Neural crest cell (in vitro differentiated cells): ENCODE data around the gene POLR2C. TPM values are rescaled to one million over a fixed set of nuclear protein-coding genes. Genes with fewer than 3 reads are reported as not detected.

Source experiments
- DNase-seq: peaks from one replicate; pipeline ENCODE4 v3.0.0; 2021; ENCODE audit warnings: low read depth, mixed read lengths, low spot score
- H3K27ac Mint-ChIP-seq: one replicate; pipeline ENCODE4 v1.8.0; 2021; ENCODE audit warnings: mild to moderate bottlenecking, mixed read lengths; ENCODE audit not compliant: unreplicated experiment
- H3K27me3 Mint-ChIP-seq: 2 replicates; pipeline ENCODE4 v1.8.0; 2021; ENCODE audit warnings: low read depth, mild to moderate bottlenecking, mixed read lengths
- H3K36me3 Mint-ChIP-seq: 2 replicates; pipeline ENCODE4 v1.8.0; 2021; ENCODE audit warnings: low read depth, mild to moderate bottlenecking, mixed read lengths
- H3K4me1 Mint-ChIP-seq: 2 replicates; pipeline ENCODE4 v1.8.0; 2021; ENCODE audit warnings: mixed read lengths
- H3K4me3 Mint-ChIP-seq: one replicate; pipeline ENCODE4 v1.8.0; 2021; ENCODE audit warnings: mild to moderate bottlenecking, mixed read lengths
- H3K9me3 Mint-ChIP-seq: 2 replicates; pipeline ENCODE4 v1.8.0; 2021; ENCODE audit warnings: mixed read lengths
- CTCF ChIP-seq: fragments of 200-600 bp; sonication (generic); conservative IDR thresholded peaks from 2 replicates; pipeline ENCODE4 v1.5.0; 2021; ENCODE audit warnings: antibody characterized with exemption, mild to moderate bottlenecking
- total RNA-seq: library from RNA; stranded (reverse); gene quantifications from 2 replicates; pipeline ENCODE4 v1.2.1, GENCODE V29; 2021

The POLR2C gene
- total RNA-seq, 1 donor from 2014 or later = 74.0 TPM

- Mint-ChIP-seq H3K27me3 (no peaks in the 10 kb centered on the region), H3K9me3 (no peaks in the 10 kb centered on the region), H3K4me3 (no peak overlapping the region), H3K36me3 (no peaks in the 10 kb centered on the region), H3K4me1 (peaks cover 31% of the 10 kb centered on the region), H3K27ac (peak overlapping the region; percentile 76)
- DNase-seq = peak; percentile 58
- peak; percentile 69 for TF ChIP-seq CTCF
These were observed 40.2 kb upstream of the POLR2C start for GRCh38 chr16:57422026-57422944.

GRCh38 chr16:57423152-57423551 is 39.3 kb upstream of the POLR2C start:
- Mint-ChIP-seq H3K36me3 (no peaks in the 10 kb centered on the region), H3K9me3 (no peaks in the 10 kb centered on the region), H3K27me3 (no peaks in the 10 kb centered on the region), H3K27ac (no peak overlapping the region), H3K4me3 (no peak overlapping the region), H3K4me1 (peaks cover 24% of the 10 kb centered on the region)
- no peak for DNase-seq
- TF ChIP-seq CTCF = no peak

- peaks cover 7% of the 10 kb centered on the region for H3K36me3 Mint-ChIP-seq
- no peaks in the 10 kb centered on the region for H3K27me3 Mint-ChIP-seq
- H3K9me3 Mint-ChIP-seq = no peaks in the 10 kb centered on the region
- DNase-seq = no peak
- no peak for TF ChIP-seq CTCF
- no peak overlapping the region for H3K4me3 Mint-ChIP-seq
- H3K4me1 Mint-ChIP-seq = peaks cover 12% of the 10 kb centered on the region
- no peak overlapping the region for H3K27ac Mint-ChIP-seq
These were observed 37.9 kb upstream of the POLR2C start for GRCh38 chr16:57424583-57424982.

GRCh38 chr16:57426356-57426755 is 36.1 kb upstream of the POLR2C start:
- TF ChIP-seq CTCF = no peak
- H3K27ac Mint-ChIP-seq = no peak overlapping the region
- no peaks in the 10 kb centered on the region for H3K27me3 Mint-ChIP-seq

GRCh38 chr16:57427307-57427706 is 35.2 kb upstream of the POLR2C start:
- Mint-ChIP-seq H3K27ac (peak overlapping the region; percentile 64), H3K4me1 (peaks cover 4% of the 10 kb centered on the region), H3K27me3 (no peaks in the 10 kb centered on the region), H3K9me3 (no peaks in the 10 kb centered on the region), H3K4me3 (no peak overlapping the region), H3K36me3 (peaks cover 16% of the 10 kb centered on the region)
- TF ChIP-seq CTCF = no peak
- no peak for DNase-seq

More at GRCh38 chr16:57426356-57426755, 36.1 kb upstream of the POLR2C start:
- DNase-seq = no peak
- H3K36me3 Mint-ChIP-seq = peaks cover 15% of the 10 kb centered on the region
- peaks cover 8% of the 10 kb centered on the region for H3K4me1 Mint-ChIP-seq
- H3K4me3 Mint-ChIP-seq = no peak overlapping the region
- H3K9me3 Mint-ChIP-seq = no peaks in the 10 kb centered on the region
